Trophoblast cell (in vitro differentiated cells and primary cell): ENCODE results near the gene RPL29.
"Not testable (repeated sequence)": the region's sequence is repeated elsewhere in the genome, so short reads cannot be mapped to it uniquely, and the experiment has no call there.

Experiments used
- DNase-seq, 2 donors: peaks; one replicate each; pipeline ENCODE4 v3.0.0-alpha.2; 2016
- H2AFZ ChIP-seq: 2 replicates; pipeline ENCODE4 v1.6.1; 2013; ENCODE audit warnings: low read length, moderate library complexity, mild to moderate bottlenecking; ENCODE audit not compliant: insufficient read depth, poor library complexity
- H2AK5ac ChIP-seq: 2 replicates; pipeline ENCODE4 v1.6.1; 2013; ENCODE audit warnings: mild to moderate bottlenecking, low read length
- H2BK120ac ChIP-seq: 2 replicates; pipeline ENCODE4 v1.6.1; 2013; ENCODE audit warnings: low read length, mild to moderate bottlenecking, moderate library complexity; ENCODE audit not compliant: insufficient read depth, poor library complexity
- H2BK12ac ChIP-seq: 2 replicates; pipeline ENCODE4 v1.6.1; 2013; ENCODE audit warnings: mild to moderate bottlenecking, low read length, moderate library complexity
- H2BK5ac ChIP-seq: 2 replicates; pipeline ENCODE4 v1.6.1; 2013; ENCODE audit warnings: low read length, low read depth, moderate library complexity, mild to moderate bottlenecking; ENCODE audit not compliant: poor library complexity
- H3K14ac ChIP-seq: 2 replicates; pipeline ENCODE4 v1.6.1; 2013; ENCODE audit warnings: mild to moderate bottlenecking, low read length
- H3K18ac ChIP-seq: 2 replicates; pipeline ENCODE4 v1.6.1; 2013; ENCODE audit warnings: mild to moderate bottlenecking, low read length
- H3K23ac ChIP-seq: 2 replicates; pipeline ENCODE4 v1.6.1; 2013; ENCODE audit warnings: low read length
- H3K27ac ChIP-seq: 2 replicates; pipeline ENCODE4 v1.5.1; 2013; ENCODE audit warnings: low read depth, mild to moderate bottlenecking, inconsistent platforms, low read length, moderate library complexity
- H3K27me3 ChIP-seq: 2 replicates; pipeline ENCODE4 v1.6.1; 2013; ENCODE audit warnings: inconsistent platforms, mild to moderate bottlenecking, low read length, moderate library complexity; ENCODE audit not compliant: insufficient read depth
- H3K36me3 ChIP-seq, 2 experiments: 1 replicate in 1 of 2; 2 replicates in 1 of 2; pipeline ENCODE4 v1.6.1; 2013; ENCODE audit warnings: low read length in 2 of 2, mild to moderate bottlenecking in 2 of 2, moderate library complexity in 1 of 2; ENCODE audit not compliant: insufficient read depth in 2 of 2, control insufficient read depth in 1 of 2
- H3K4ac ChIP-seq: 2 replicates; pipeline ENCODE4 v1.6.1; 2013; ENCODE audit warnings: low read depth, mild to moderate bottlenecking, low read length, moderate library complexity
- H3K4me1 ChIP-seq, 2 experiments: 1 replicate in 1 of 2; 2 replicates in 1 of 2; pipeline ENCODE4 v1.6.1; 2013; ENCODE audit warnings: low read length in 2 of 2, mild to moderate bottlenecking in 2 of 2, moderate library complexity in 1 of 2; ENCODE audit not compliant: insufficient read depth in 2 of 2, control insufficient read depth in 1 of 2
- H3K4me2 ChIP-seq: 2 replicates; pipeline ENCODE4 v1.6.1; 2013; ENCODE audit warnings: inconsistent platforms, mild to moderate bottlenecking, low read length, moderate library complexity
- H3K4me3 ChIP-seq: 2 replicates; pipeline ENCODE4 v1.5.1; 2013; ENCODE audit warnings: mild to moderate bottlenecking, low read depth, low read length, inconsistent platforms
- H3K79me1 ChIP-seq: one replicate; pipeline ENCODE4 v1.6.1; 2013; ENCODE audit warnings: low read length
- H3K79me2 ChIP-seq: 2 replicates; pipeline ENCODE4 v1.6.1; 2013; ENCODE audit warnings: low read length, mild to moderate bottlenecking; ENCODE audit not compliant: control insufficient read depth, insufficient read depth, poor library complexity
- H3K9ac ChIP-seq: 2 replicates; pipeline ENCODE4 v1.6.1; 2013; ENCODE audit warnings: mild to moderate bottlenecking, low read length
- H3K9me3 ChIP-seq: 2 replicates; pipeline ENCODE4 v1.6.1; 2013; ENCODE audit warnings: low read depth, mild to moderate bottlenecking, control low read depth, inconsistent platforms, low read length; ENCODE audit not compliant: insufficient read depth
- H4K12ac ChIP-seq: 2 replicates; pipeline ENCODE4 v1.6.1; 2013; ENCODE audit warnings: low read depth, mild to moderate bottlenecking, low read length, moderate library complexity
- H4K8ac ChIP-seq: 2 replicates; pipeline ENCODE4 v1.6.1; 2013; ENCODE audit warnings: low read depth, mild to moderate bottlenecking, low read length, moderate library complexity
- H4K91ac ChIP-seq: one replicate; pipeline ENCODE4 v1.6.1; 2013; ENCODE audit warnings: low read depth, mild to moderate bottlenecking, low read length, moderate library complexity
- WGBS: extraction: QIAGEN DNeasy Blood & Tissue Kit; methylation state at CpG from one replicate; pipeline ENCODE4 v1.1.7; 2013; ENCODE audit warnings: missing lambda C conversion rate; ENCODE audit not compliant: insufficient read length, insufficient coverage; ENCODE audit errors: extremely low coverage; 5-methylcytosine and 5-hydroxymethylcytosine counted together

RPL29 gene

GRCh38 chr3:52034651-52035050, 39.0 kb upstream of the RPL29 start:
- Histone ChIP-seq H3K23ac (no peak overlapping the region), H3K79me2 (no peaks in the 10 kb centered on the region), H4K91ac (no peak overlapping the region), H4K12ac (no peak overlapping the region), H3K27me3 (no peaks in the 10 kb centered on the region), H2AFZ (no peak overlapping the region), H3K14ac (no peak overlapping the region), H3K27ac (no peak overlapping the region), H3K9ac (no peak overlapping the region), H2BK120ac (no peak overlapping the region), H2BK12ac (no peak overlapping the region), H3K18ac (no peak overlapping the region), H3K4ac (no peak overlapping the region), H3K4me1 (peaks cover 4 to 6% of the 10 kb centered on the region in 2 experiments), H3K4me3 (no peak overlapping the region), H2AK5ac (no peak overlapping the region), H2BK5ac (no peak overlapping the region), H3K9me3 (peaks cover 2% of the 10 kb centered on the region), H4K8ac (no peak overlapping the region), H3K79me1 (no peaks in the 10 kb centered on the region), H3K36me3 (no peaks in the 10 kb centered on the region), H3K4me2 (no peak overlapping the region)
- WGBS = no CpG with 5 or more reads among the region's 3 CpGs
- DNase-seq = no peak

- no peak overlapping the region for H3K4ac ChIP-seq
- no peak overlapping the region for H2AK5ac ChIP-seq
- H2BK5ac ChIP-seq = no peak overlapping the region
- no peak overlapping the region for H2AFZ ChIP-seq
- no peak overlapping the region for H3K14ac ChIP-seq
- H3K27me3 ChIP-seq = no peaks in the 10 kb centered on the region
- no peak overlapping the region for H4K8ac ChIP-seq
- H3K4me2 ChIP-seq = no peak overlapping the region
- H3K79me2 ChIP-seq = no peaks in the 10 kb centered on the region
- no peak overlapping the region for H2BK12ac ChIP-seq
- peaks cover 5% of the 10 kb centered on the region for H3K9me3 ChIP-seq
- WGBS = no CpG with 5 or more reads among the region's 5 CpGs
- peaks cover 8 to 10% of the 10 kb centered on the region in 2 experiments for H3K4me1 ChIP-seq
- H3K9ac ChIP-seq = no peak overlapping the region
- no peak overlapping the region for H4K12ac ChIP-seq
- no peak overlapping the region for H4K91ac ChIP-seq
- no peak overlapping the region for H2BK120ac ChIP-seq
- no peak overlapping the region for H3K4me3 ChIP-seq
- H3K27ac ChIP-seq = no peak overlapping the region
- no peaks in the 10 kb centered on the region for H3K36me3 ChIP-seq
- no peak for DNase-seq
- no peak overlapping the region for H3K23ac ChIP-seq
- no peak overlapping the region for H3K18ac ChIP-seq
- H3K79me1 ChIP-seq = no peaks in the 10 kb centered on the region
These were observed 38.5 kb upstream of the RPL29 start for GRCh38 chr3:52034212-52034611.

- WGBS = no CpG with 5 or more reads among the region's 6 CpGs
- H3K4me3 ChIP-seq, H3K9ac ChIP-seq: not testable (repeated sequence)
These were observed 38.1 kb upstream of the RPL29 start for GRCh38 chr3:52033748-52034147.

GRCh38 chr3:52032702-52033408, 37.2 kb upstream of the RPL29 start:
- no peak overlapping the region for H3K9ac ChIP-seq
- H3K27ac ChIP-seq = no peak overlapping the region
- H3K4ac ChIP-seq = no peak overlapping the region
- no peaks in the 10 kb centered on the region for H3K79me2 ChIP-seq
- no CpG with 5 or more reads among the region's 11 CpGs for WGBS
- no peak overlapping the region for H3K23ac ChIP-seq
- H2BK12ac ChIP-seq = no peak overlapping the region
- H3K79me1 ChIP-seq = no peaks in the 10 kb centered on the region
- H2AK5ac ChIP-seq = no peak overlapping the region
- no peak for DNase-seq
- no peaks in the 10 kb centered on the region for H3K36me3 ChIP-seq
- no peak overlapping the region for H2AFZ ChIP-seq
- H3K14ac ChIP-seq = no peak overlapping the region
- H2BK5ac ChIP-seq = no peak overlapping the region
- H3K4me1 ChIP-seq = peaks cover 10 to 15% of the 10 kb centered on the region in 2 experiments
- H3K18ac ChIP-seq = no peak overlapping the region
- H3K4me3 ChIP-seq = no peak overlapping the region
- H3K4me2 ChIP-seq = no peak overlapping the region
- peaks cover 3% of the 10 kb centered on the region for H3K9me3 ChIP-seq
- no peak overlapping the region for H4K91ac ChIP-seq
- H4K8ac ChIP-seq = no peak overlapping the region
- no peak overlapping the region for H4K12ac ChIP-seq
- no peak overlapping the region for H2BK120ac ChIP-seq
- H3K27me3 ChIP-seq = no peaks in the 10 kb centered on the region

More at GRCh38 chr3:52033748-52034147, 38.1 kb upstream of the RPL29 start:
- H3K36me3 ChIP-seq, H2AK5ac ChIP-seq, H3K14ac ChIP-seq, H4K91ac ChIP-seq, H4K12ac ChIP-seq, H2BK5ac ChIP-seq, H3K79me1 ChIP-seq, H3K27me3 ChIP-seq, H2BK120ac ChIP-seq, H3K27ac ChIP-seq, H2BK12ac ChIP-seq, H3K23ac ChIP-seq, H2AFZ ChIP-seq, H3K79me2 ChIP-seq, DNase-seq, H4K8ac ChIP-seq, H3K18ac ChIP-seq, H3K4me2 ChIP-seq, H3K9me3 ChIP-seq, H3K4ac ChIP-seq: not testable (repeated sequence)
- peaks cover 10 to 11% of the 10 kb centered on the region in 2 experiments for H3K4me1 ChIP-seq
